GM10266 (cell line): ENCODE measurements around the gene USP32.
A peak's percentile ranks its signal among the peaks of the same experiment; 100 is the strongest.
"Not testable (repeated sequence)": the region's sequence is repeated elsewhere in the genome, so short reads cannot be mapped to it uniquely, and the experiment has no call there.

Source experiments
- DNase-seq: peaks from one replicate; pipeline ENCODE4 v3.0.0; 2012; ENCODE audit errors: extremely low spot score
- CTCF ChIP-seq: IDR thresholded peaks from 2 replicates; pipeline ENCODE4 v1.5.1; 2012; ENCODE audit warnings: mild to moderate bottlenecking, low read depth; ENCODE audit not compliant: control insufficient read depth, insufficient read depth; ENCODE audit errors: missing control alignments

USP32 gene

GRCh38 chr17:60231691-60232090, 160.2 kb downstream of the USP32 start:
- no peak for TF ChIP-seq CTCF
- no peak for DNase-seq

- peak; percentile 16 for DNase-seq
- TF ChIP-seq CTCF, result peak; percentile 57
These were observed 160.7 kb downstream of the USP32 start for GRCh38 chr17:60231234-60231633.

GRCh38 chr17:60230358-60230757, 161.6 kb downstream of the USP32 start:
- no peak for TF ChIP-seq CTCF
- DNase-seq, result no peak

- TF ChIP-seq CTCF, result peak; percentile 1
- DNase-seq, result no peak
These were observed 162.6 kb downstream of the USP32 start for GRCh38 chr17:60229188-60229802.

GRCh38 chr17:60227276-60227675, 164.7 kb downstream of the USP32 start:
- not testable (repeated sequence) for DNase-seq

GRCh38 chr17:60224064-60224463, 167.9 kb downstream of the USP32 start:
- no peak for TF ChIP-seq CTCF
- no peak for DNase-seq

GRCh38 chr17:60223456-60223855, 168.5 kb downstream of the USP32 start:
- no peak for DNase-seq
- TF ChIP-seq CTCF, result no peak

- DNase-seq, result not testable (repeated sequence)
These were observed 173.2 kb downstream of the USP32 start for GRCh38 chr17:60218774-60219173.

GRCh38 chr17:60215895-60216294, 176.0 kb downstream of the USP32 start:
- DNase-seq, result not testable (repeated sequence)

GRCh38 chr17:60211282-60211681, 180.7 kb downstream of the USP32 start:
- not testable (repeated sequence) for DNase-seq

GRCh38 chr17:60208302-60208701, 183.6 kb downstream of the USP32 start:
- not testable (repeated sequence) for DNase-seq

GRCh38 chr17:60205782-60206181, 186.2 kb downstream of the USP32 start:
- DNase-seq, result not testable (repeated sequence)

GRCh38 chr17:60198630-60199029, 193.3 kb downstream of the USP32 start:
- DNase-seq, result not testable (repeated sequence)

- not testable (repeated sequence) for DNase-seq
These were observed 197.8 kb downstream of the USP32 start for GRCh38 chr17:60194141-60194540.
